Adrenal gland (tissue), 12 donors: ENCODE data around the gene ORC6. TPM values are rescaled to one million over a fixed set of nuclear protein-coding genes. Genes with fewer than 3 reads are reported as not detected.

Source experiments
- DNase-seq, 7 donors: peaks; one replicate each; pipeline ENCODE4 v3.0.0-alpha.2; 2019 to 2020
- H3K27ac ChIP-seq, 5 donors: fragments of 200-600 bp; sonication (generic) in 4 of 5; 1 replicate in 3 of 5; 2 replicates in 2 of 5; pipeline versions ENCODE4 v1.5.1 to v1.8.0; 2016 to 2020; ENCODE audit warnings: mild to moderate bottlenecking in 1 of 5
- H3K27me3 ChIP-seq: fragments of 200-600 bp; 2 replicates; pipeline ENCODE4 v1.8.0; 2021
- H3K36me3 ChIP-seq, 2 donors: fragments of 200-600 bp; replicated peaks in 1 of 2; 1 replicate in 1 of 2; 2 replicates in 1 of 2; pipeline versions ENCODE4 v1.5.1 to v1.8.0; 2018 to 2022
- H3K4me1 ChIP-seq, 2 donors: fragments of 200-600 bp; replicated peaks in 1 of 2; 1 replicate in 1 of 2; 2 replicates in 1 of 2; pipeline versions ENCODE4 v1.5.1 to v1.8.0; 2018 to 2021
- H3K4me3 ChIP-seq, 4 donors: fragments of 200-600 bp; sonication (generic) in 3 of 4; one replicate each; pipeline ENCODE4 v1.5.1; 2016 to 2018
- H3K9me3 ChIP-seq, 3 donors: fragments of 200-600 bp; sonication (generic) in 1 of 3; replicated peaks in 1 of 3; 1 replicate in 2 of 3; 2 replicates in 1 of 3; pipeline versions ENCODE4 v1.5.1 to v1.8.0; 2016 to 2021
- CTCF ChIP-seq, 6 experiments: fragments of 450-650 bp in 4 of 6; fragments of 200-600 bp in 2 of 6; sonication (generic) in 1 of 6; IDR thresholded peaks; 1 replicate in 5 of 6; 2 replicates in 1 of 6; pipeline versions ENCODE4 v1.5.1 to v1.8.0; 2016 to 2021; ENCODE audit warnings: antibody characterized with exemption in 6 of 6, mild to moderate bottlenecking in 2 of 6, moderate library complexity in 1 of 6
- POLR2A ChIP-seq, 2 donors: fragments of 450-650 bp; IDR thresholded peaks; one replicate each; pipeline ENCODE4 v1.6.1; 2017; ENCODE audit warnings: antibody characterized with exemption in 2 of 2, mild to moderate bottlenecking in 2 of 2, moderate library complexity in 1 of 2
- WGBS, 4 donors: extraction: QIAGEN DNeasy Blood & Tissue Kit in 2 of 4; methylation state at CpG; one replicate each; pipeline versions ENCODE4 v1.1.5 to v1.1.7; 2013 to 2017; 5-methylcytosine and 5-hydroxymethylcytosine counted together
- intact Hi-C, 2 donors: fragments of 100-400 bp; cut with DNase I; formaldehyde crosslinking; loops; one replicate each; pipeline versions ENCODE4 v1.14.1 to v1.15.0; 2022 to 2023
- polyA plus RNA-seq, 3 donors: library from polyadenylated mRNA; stranded (reverse); fragments of 200-250 nt in 2 of 3; fragments of 350-450 nt in 1 of 3; fragmentation: Illumina TruSeq in 1 of 3; extraction: RNeasy Lipid Tissue Mini Kit (QIAGEN cat#74804) in 1 of 3; gene quantifications; one replicate each; pipeline ENCODE4 v1.2.3, GENCODE V29; 2013 to 2014
- total RNA-seq, 9 donors: library from RNA; depleted of rRNA in 4 of 9; stranded (reverse); fragments of >200 nt in 4 of 9; fragments of 120-200 nt in 1 of 9; fragmentation: NEBNext Ultra II Directional in 1 of 9; extraction: Animal tissue kit (Norgen Biotek cat#: 25700) in 1 of 9; gene quantifications; one replicate each; pipeline versions ENCODE4 v1.1.0 to v1.2.4, GENCODE V29; 2013 to 2023
- donor health status: healthy with polysubstance abuse.
- donor health status: Bipolar disorder and iron deficiency.
- donor health status: DM: yes; HTN: yes; CAD: no.
- donor health status: DM: no; HTN: no; CAD: no.
- donor health status: DM: no; HTN: no; CAD: no.
- donor health status: DM: yes; HTN: yes; CAD: no.

ORC6 gene
- total and polyA plus RNA-seq, 12 donors, result 0.55 to 16.1 (median 2.6) TPM; not detected in 1

GRCh38 chr16:46746821-46747776 lies 57.6 kb downstream of the ORC6 start:
- TF ChIP-seq POLR2A (IDR thresholded peaks at IDR 0.05) (no peak), CTCF (IDR thresholded peaks at IDR 0.05) (no peak)
- H3K4me3 ChIP-seq, result no peak overlapping the region
- WGBS, 4 donors, result 85 to 95% (median 89%) methylated on average over 9 to 15 of the region's 15 CpGs
- H3K36me3 ChIP-seq, result no peaks in the 10 kb centered on the region
- no peak overlapping the region for H3K27ac ChIP-seq
- no peak for DNase-seq
- H3K9me3 ChIP-seq, result no peaks in the 10 kb centered on the region
- H3K4me1 ChIP-seq, result peaks cover 6 to 8% of the 10 kb centered on the region in 2 donors
- H3K27me3 ChIP-seq, result no peaks in the 10 kb centered on the region
- intact Hi-C loops, result no loop called here

Other genes starting within 250 kb of the ORC6 start
- gene SHCBP1, start 68.3 kb upstream of the ORC6 start, total RNA-seq, result 1 to 10 TPM in 5 of 9 donors, under 1 TPM in 4; 0.24 to 5.5 (median 1.5) TPM
- 1 to 10 TPM in 1 of 3 donors, under 1 TPM in 2; 0.24 to 1.5 (median 0.30) TPM for gene SHCBP1, start 68.3 kb upstream of the ORC6 start, polyA plus RNA-seq
- 100 to 1,000 TPM in 1 of 9 donors, 10 to 100 TPM in 8; 37.2 to 112 (median 72.8) TPM for gene VPS35, start 481 bp upstream of the ORC6 start, total RNA-seq
- gene VPS35, start 481 bp upstream of the ORC6 start, polyA plus RNA-seq, result 10 to 100 TPM; 12.8 to 64.2 (median 14.4) TPM
- 1 to 10 TPM in 3 of 9 donors, under 1 TPM in 6; 0.19 to 3.9 (median 0.83) TPM for gene MYLK3, start 58.7 kb downstream of the ORC6 start, total RNA-seq
- gene MYLK3, start 58.7 kb downstream of the ORC6 start, polyA plus RNA-seq, result under 1 TPM; 0.10 to 0.32 (median 0.20) TPM
- 10 to 100 TPM in 2 of 9 donors, 1 to 10 TPM in 7; 5.6 to 26.0 (median 8.8) TPM for gene C16orf87, start 141.5 kb downstream of the ORC6 start, total RNA-seq
- 10 to 100 TPM in 1 of 3 donors, 1 to 10 TPM in 2; 2.3 to 14.4 (median 5.0) TPM for gene C16orf87, start 141.5 kb downstream of the ORC6 start, polyA plus RNA-seq
- gene GPT2, start 194.7 kb downstream of the ORC6 start, total RNA-seq, result 10 to 100 TPM; 10.3 to 70.8 (median 24.6) TPM
- gene GPT2, start 194.7 kb downstream of the ORC6 start, polyA plus RNA-seq, result 10 to 100 TPM; 10.9 to 15.9 (median 14.9) TPM